ENCODE measurements around the gene GMCL2.

DNA sequence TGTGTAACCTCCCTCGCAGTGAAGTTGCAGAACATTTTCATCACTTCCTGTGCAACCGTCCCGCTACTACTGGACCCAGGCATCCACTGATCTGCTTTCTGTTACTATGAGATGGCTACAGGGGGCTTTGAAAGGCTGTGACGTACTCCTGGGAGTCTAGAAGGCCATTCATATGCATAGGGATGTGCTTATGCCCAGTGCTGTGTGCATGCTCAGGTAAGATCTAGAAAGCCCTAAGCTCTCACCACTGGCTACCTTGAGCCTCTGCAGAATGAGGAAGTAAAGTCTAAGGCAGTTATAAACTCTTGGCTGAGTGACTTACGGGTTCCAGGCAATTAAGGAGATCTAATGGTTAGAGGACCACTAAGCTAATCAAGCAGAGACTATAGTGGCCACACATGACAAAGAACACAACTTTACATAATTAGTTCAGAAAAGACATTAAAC is 28.9 kb upstream of the GMCL2 start:
- TF ChIP-seq, protein P1, sequence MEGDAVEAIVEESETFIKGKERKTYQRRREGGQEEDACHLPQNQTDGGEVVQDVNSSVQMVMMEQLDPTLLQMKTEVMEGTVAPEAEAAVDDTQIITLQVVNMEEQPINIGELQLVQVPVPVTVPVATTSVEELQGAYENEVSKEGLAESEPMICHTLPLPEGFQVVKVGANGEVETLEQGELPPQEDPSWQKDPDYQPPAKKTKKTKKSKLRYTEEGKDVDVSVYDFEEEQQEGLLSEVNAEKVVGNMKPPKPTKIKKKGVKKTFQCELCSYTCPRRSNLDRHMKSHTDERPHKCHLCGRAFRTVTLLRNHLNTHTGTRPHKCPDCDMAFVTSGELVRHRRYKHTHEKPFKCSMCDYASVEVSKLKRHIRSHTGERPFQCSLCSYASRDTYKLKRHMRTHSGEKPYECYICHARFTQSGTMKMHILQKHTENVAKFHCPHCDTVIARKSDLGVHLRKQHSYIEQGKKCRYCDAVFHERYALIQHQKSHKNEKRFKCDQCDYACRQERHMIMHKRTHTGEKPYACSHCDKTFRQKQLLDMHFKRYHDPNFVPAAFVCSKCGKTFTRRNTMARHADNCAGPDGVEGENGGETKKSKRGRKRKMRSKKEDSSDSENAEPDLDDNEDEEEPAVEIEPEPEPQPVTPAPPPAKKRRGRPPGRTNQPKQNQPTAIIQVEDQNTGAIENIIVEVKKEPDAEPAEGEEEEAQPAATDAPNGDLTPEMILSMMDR (IDR thresholded peaks at IDR 0.05; ENCODE audit: borderline replicate concordance, extremely low read depth, low read length, poor library complexity, severe bottlenecking) = no peak
- TF ChIP-seq EZH2 (IDR thresholded peaks at IDR 0.05; ENCODE audit: borderline replicate concordance, low read depth, low read length, severe bottlenecking) = no peak
